ENCODE results near the gene CCDC201.
A peak's percentile ranks its signal among the peaks of the same experiment; 100 is the strongest.

The CCDC201 gene

DNA sequence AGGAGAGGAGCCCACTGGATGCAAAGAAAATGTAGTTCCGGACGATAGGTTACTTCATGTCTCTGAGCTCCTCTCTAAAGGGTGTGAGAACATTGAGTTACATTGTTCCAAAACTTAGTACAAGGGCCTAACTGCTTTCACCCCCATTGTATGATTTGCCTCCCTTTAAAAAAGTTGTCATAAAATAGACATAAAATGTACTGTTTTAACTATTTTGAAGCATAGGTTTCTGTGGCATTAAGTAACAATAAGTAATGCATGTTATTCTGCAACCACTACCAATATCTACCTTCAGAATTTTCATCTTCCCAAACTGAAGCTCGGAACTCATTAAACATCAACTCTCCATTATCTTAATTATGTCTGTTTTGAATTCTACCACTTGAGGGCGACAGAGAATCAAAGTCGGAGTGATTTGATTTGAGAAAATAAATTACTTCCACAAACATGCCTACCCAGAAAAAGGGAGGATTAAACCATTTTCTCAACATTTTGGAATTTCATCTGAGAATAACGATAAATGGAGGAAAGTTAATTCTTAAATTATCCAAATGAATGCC is 18.1 kb upstream of the CCDC201 start:
- TF ChIP-seq JUND (IDR thresholded peaks at IDR 0.05; ENCODE audit: low read depth): no peak
- peak in 1 of 2 experiments; percentile 64 for DNase-seq (ENCODE audit: low read depth in 1 of 2, low spot score in 1 of 2)
- in situ Hi-C loops (cut with HindIII; ENCODE audit: low pct_unique_long_range_greater_than_20kb, low sequenced_read_pairs): no loop called here

DNA sequence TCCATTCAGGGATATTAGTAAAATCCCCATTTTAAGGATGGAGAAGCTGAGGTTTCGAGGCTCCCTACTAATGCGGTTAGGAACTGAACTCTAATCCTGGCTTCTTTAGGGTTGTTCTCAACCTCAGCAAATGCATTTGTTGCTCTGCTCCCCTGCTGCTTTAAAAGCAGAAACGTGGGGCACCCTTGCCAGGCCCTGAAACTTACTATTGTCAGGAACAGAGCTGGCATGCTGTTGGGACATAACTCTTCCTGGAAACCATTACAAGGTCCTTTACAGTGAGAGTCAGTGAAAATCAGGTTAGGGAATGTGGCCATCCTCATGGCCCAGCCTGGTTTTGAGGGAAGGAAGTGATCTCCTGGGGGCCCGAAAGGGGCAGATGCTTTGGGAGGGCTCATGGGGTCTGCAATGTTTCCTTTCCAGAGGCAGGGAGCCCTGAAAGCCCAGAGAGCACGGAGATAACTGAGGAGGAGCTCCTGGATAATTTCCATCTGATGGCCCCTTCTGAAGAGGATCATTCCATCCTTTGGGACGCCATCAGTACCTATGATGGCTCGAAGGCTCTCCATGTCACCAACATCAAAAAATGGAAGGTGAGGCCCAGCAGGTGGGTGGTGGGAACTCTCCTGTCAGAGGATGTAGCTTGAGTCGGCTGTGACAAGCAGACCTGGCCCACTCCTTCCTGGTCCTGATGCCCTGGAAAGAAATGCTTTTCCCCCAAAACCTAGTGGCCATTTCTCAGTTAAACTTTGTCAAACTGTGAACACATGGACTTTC is 17.4 kb upstream of the CCDC201 start:
- TF ChIP-seq JUND (IDR thresholded peaks at IDR 0.05; ENCODE audit: low read depth): no peak
- in situ Hi-C loops (cut with HindIII; ENCODE audit: low pct_unique_long_range_greater_than_20kb, low sequenced_read_pairs): no loop called here
- no peak for DNase-seq (ENCODE audit: low read depth in 1 of 2, low spot score in 1 of 2)

DNA sequence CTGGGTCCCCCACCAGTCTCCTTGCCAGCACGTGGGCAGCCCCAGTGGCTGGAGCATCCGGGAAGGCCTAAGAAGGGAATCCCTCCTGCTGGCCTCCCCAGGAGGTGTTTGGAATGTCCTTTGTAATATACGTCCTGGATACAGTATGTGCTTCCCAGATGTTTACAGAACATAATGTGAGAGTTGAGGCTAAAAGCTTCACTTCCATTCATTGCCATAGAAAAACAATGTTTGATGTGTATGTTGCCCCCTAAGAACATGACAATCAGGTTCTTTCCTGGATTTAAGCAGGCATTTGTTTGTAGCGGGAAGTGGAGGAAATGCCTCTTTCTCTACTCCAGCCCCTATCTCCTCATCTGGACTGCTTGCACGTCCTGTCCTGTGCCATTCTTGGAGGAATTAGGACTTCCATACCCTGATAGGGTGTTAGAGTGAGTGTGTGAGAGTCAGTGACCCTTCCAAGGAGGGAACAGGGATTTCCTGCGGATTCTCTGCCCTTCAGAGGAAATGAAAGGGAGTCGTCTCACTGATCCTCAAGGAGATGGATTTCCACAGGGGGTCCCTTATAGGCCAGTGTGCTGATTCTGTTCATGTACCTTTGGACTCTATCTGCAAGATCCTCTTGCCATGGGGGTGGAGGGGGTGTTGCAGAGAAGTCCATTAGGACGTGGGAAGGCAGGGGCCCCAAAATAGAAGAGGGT is 16.6 kb upstream of the CCDC201 start:
- in situ Hi-C loops (cut with HindIII; ENCODE audit: low pct_unique_long_range_greater_than_20kb, low sequenced_read_pairs): no loop called here
- TF ChIP-seq JUND (IDR thresholded peaks at IDR 0.05; ENCODE audit: low read depth): no peak
- no peak for DNase-seq (ENCODE audit: low read depth in 1 of 2, low spot score in 1 of 2)

DNA sequence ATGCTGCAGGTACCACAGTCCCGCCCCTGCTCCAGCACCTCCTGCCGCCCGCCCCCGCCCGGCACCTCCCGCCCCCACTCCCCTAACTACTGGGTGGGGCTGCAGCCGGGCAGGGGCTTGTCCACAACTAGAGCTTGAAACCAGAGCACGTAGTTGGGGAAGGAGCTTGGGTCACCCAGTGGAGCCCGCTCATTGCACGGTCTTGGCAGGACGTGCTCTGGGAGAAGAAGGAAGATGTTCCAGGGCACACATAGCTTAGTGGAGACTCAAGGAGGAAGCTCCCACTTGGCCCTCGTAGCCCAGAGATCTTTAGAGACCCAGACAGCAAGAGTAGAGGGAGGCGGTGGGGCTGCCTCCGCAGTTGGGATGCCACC is 16.1 kb upstream of the CCDC201 start:
- DNase-seq (ENCODE audit: low read depth in 1 of 2, low spot score in 1 of 2): no peak
- no peak for TF ChIP-seq JUND (IDR thresholded peaks at IDR 0.05; ENCODE audit: low read depth)
- in situ Hi-C loops (cut with HindIII; ENCODE audit: low pct_unique_long_range_greater_than_20kb, low sequenced_read_pairs): no loop called here

DNA sequence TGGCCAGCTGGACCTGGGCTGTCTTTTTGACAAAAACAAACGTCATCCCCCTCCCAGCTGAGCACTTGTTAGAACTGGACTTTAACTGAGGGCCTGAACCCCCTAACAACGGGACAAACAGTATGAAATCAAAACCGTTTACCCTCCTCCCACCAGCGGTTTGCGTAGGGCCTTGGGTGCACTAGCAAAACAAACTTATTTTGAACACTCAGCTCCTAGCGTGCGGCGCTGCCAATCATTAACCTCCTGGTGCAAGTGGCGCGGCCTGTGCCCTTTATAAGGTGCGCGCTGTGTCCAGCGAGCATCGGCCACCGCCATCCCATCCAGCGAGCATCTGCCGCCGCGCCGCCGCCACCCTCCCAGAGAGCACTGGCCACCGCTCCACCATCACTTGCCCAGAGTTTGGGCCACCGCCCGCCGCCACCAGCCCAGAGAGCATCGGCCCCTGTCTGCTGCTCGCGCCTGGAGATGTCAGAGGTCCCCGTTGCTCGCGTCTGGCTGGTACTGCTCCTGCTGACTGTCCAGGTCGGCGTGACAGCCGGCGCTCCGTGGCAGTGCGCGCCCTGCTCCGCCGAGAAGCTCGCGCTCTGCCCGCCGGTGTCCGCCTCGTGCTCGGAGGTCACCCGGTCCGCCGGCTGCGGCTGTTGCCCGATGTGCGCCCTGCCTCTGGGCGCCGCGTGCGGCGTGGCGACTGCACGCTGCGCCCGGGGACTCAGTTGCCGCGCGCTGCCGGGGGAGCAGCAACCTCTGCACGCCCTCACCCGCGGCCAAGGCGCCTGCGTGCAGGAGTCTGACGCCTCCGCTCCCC is 15.5 kb upstream of the CCDC201 start, which contains the start of gene IGFBP1:
Gene IGFBP1, plus strand, starts transcription at position 304 of the 808 bp plus-strand sequence. Its CDS starts 165 bp downstream, at position 469.
- peak; percentile 47 to 78 for DNase-seq (ENCODE audit: low read depth in 1 of 2, low spot score in 1 of 2)
- TF ChIP-seq JUND (IDR thresholded peaks at IDR 0.05; ENCODE audit: low read depth): no peak
- in situ Hi-C loops (cut with HindIII; ENCODE audit: low pct_unique_long_range_greater_than_20kb, low sequenced_read_pairs): no loop called here

DNA sequence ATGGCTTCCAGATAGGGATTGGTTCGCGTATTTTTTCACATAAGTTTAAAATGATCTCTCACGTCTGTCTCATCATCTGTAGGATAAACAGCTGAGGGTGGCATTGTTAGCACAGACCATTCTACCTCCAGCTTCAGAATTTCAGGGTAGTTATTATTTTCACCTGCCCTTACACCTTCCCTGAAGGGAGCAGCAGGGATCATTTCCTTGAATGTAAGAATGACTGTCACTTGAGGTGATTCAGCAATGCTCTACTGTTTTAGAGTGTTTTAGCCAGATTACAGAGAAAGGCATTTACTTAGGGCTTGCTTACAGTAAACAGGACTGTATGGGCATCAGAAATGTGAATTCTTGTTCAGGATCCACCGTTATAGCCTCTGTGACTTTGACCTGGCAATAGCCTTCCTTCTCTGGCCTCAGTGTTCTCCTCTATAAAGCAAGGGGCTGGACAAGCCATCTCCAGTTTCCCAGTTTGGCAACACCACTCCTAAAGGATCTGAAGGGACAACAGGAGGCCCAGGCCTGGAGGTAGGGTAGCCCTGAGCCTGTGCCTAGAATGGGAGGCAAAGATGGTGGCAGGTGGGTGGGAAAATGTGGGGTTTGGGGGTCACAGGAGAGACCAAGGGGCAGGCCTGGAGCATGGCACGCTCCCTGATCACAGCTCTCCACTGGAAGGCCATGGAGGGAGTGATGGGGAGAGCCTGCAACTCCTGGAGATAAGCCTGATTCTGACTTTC is 14.2 kb upstream of the CCDC201 start:
- TF ChIP-seq JUND (IDR thresholded peaks at IDR 0.05; ENCODE audit: low read depth): no peak
- in situ Hi-C loops (cut with HindIII; ENCODE audit: low pct_unique_long_range_greater_than_20kb, low sequenced_read_pairs): no loop called here
- no peak for DNase-seq (ENCODE audit: low read depth in 1 of 2, low spot score in 1 of 2)

DNA sequence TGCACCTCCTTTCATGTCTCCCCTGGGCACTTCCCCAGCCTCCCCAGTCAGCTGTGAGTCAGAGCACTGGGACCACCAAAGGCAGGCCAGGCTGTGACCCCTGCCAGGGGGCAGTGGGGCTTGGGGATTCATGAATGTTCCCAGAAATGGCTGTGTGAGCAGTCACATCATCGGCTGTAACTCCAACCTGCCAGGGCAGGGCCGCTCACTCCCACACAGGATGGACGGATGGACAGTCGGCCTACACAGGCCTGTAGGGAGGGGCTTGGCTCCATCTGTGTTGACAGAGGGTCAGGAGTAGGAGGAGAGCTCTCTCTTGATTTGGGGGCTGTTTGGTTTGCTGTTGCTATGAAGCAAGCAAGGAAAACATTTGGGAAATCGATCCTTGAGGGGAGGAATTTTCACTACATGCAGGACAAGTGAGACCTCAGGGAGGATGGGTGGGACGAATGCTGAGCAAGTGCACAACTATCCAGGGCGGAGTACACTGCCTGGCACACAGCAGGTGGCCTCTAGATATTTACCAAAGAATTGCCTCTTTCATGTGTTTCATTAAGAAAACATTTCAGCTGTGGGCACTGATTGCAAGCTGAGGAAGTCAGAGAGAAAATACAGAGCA is 12.5 kb upstream of the CCDC201 start:
- in situ Hi-C loops (cut with HindIII; ENCODE audit: low pct_unique_long_range_greater_than_20kb, low sequenced_read_pairs): no loop called here
- no peak for DNase-seq (ENCODE audit: low read depth in 1 of 2, low spot score in 1 of 2)
- no peak for TF ChIP-seq JUND (IDR thresholded peaks at IDR 0.05; ENCODE audit: low read depth)

DNA sequence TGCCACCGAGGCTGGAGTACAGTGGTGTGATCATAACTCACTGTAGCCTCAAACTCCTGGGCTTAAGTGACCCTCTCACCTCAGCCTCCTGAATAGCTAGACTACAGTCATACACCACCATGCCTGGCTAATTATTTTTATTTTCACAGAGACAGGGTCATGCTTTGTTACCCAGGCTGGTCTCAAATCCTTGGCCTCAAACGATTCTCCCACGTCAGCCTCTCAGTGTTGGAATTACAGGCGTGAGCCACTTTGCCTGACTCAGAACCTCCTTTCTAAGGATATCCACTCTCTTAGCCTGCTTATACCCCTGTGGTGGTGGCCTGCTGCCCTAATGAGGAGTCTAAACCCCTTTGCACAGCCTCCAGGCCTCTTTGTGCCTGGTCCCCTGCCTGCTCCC is 11.3 kb upstream of the CCDC201 start:
- no peak for TF ChIP-seq JUND (IDR thresholded peaks at IDR 0.05; ENCODE audit: low read depth)
- no peak for DNase-seq (ENCODE audit: low read depth in 1 of 2, low spot score in 1 of 2)
- in situ Hi-C loops (cut with HindIII; ENCODE audit: low pct_unique_long_range_greater_than_20kb, low sequenced_read_pairs): no loop called here

DNA sequence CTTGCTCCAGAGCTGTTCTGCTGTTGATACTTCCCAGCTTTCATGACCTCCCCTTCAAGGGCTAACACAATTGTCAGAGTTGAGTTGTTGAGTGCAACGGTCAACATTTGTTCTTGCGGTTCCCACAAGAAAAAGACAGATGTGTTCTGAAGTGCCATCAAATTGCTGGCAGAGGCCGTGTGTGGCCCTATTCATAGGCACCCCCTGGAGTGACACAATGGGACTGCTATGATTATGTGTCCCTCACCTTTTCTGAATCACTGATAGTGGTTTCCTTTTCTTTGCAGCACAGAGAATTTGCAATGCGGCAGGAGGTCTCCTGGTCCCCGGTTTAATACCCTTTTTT is 9.6 kb upstream of the CCDC201 start:
- no peak for TF ChIP-seq JUND (IDR thresholded peaks at IDR 0.05; ENCODE audit: low read depth)
- in situ Hi-C loops (cut with HindIII; ENCODE audit: low pct_unique_long_range_greater_than_20kb, low sequenced_read_pairs): no loop called here

DNA sequence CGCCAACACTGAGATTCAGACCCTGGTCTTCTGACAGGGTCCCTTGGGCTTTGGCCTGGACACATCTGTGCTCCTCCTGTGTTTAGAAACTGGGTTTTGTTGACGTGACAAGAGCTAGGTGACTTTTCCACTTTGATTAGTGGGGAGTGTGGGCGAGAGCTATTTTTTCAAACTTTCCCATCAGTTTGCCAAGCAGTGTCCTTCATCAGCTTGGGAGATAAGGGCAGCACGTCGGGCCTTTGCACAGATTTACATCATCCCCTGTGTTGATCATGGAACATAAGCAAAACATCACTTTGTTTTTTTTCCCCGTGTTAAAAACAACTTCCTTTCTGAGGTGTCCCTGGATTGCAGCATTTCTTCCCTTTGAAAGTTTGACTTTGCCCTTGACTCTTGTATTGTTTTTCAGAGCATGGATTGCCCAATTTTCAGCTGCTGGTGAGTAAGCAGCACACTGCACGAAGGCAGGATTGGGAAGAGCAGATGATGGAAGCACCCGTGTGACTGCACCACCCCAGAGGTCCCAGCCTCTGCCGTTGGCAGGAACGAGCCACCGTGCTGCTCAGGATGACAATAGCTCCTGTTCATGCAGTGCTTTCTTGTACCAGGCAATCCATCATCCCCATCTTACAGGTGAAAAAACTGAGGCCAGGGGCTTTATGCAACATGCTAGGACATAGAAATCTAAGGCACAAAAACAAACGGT is 9.0 kb upstream of the CCDC201 start:
- no peak for DNase-seq (ENCODE audit: low read depth in 1 of 2, low spot score in 1 of 2)
- no peak for TF ChIP-seq JUND (IDR thresholded peaks at IDR 0.05; ENCODE audit: low read depth)
- in situ Hi-C loops (cut with HindIII; ENCODE audit: low pct_unique_long_range_greater_than_20kb, low sequenced_read_pairs): no loop called here

More for the DNA sequence above, 9.6 kb upstream of the CCDC201 start:
- no peak for DNase-seq (ENCODE audit: low read depth in 1 of 2, low spot score in 1 of 2)

DNA sequence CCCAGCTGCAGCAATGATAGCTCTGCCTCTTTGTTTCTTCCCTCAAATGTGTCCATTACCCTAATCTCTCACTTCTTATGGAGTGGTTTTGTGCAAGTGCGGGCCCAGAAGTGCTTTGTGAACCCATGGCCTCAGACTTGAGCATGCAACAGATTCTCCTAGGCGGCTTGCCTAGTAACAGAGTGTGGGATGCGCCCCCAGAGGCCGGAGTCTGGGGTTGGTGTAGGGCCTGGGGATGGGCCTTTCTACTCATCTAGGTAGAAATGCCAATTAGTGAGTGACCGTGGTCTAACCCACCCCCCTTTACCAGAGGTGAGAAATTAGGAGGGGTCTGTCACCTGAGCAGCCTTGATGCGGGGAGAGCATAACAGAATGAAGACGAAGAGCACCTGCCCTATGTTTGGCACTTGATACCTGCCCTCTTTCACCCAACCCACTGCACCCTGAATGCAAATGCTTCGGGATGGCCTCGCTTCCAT is 8.4 kb upstream of the CCDC201 start:
- in situ Hi-C loops (cut with HindIII; ENCODE audit: low pct_unique_long_range_greater_than_20kb, low sequenced_read_pairs): no loop called here
- no peak for TF ChIP-seq JUND (IDR thresholded peaks at IDR 0.05; ENCODE audit: low read depth)
- DNase-seq (ENCODE audit: low read depth in 1 of 2, low spot score in 1 of 2): no peak
